Memory B cell (primary cell): Measurements from ENCODE around the gene VGLL4.

Experiments
- ATAC-seq: fragments of 150-1000 bp; cut with Tn5 transposase; 2 replicates; pipeline ENCODE4 v1.10.0; 2021; ENCODE audit warnings: low read depth, mild to moderate bottlenecking, moderate library complexity
- DNase-seq, 2 donors: peaks; one replicate each; pipeline ENCODE4 v3.0.0; 2022; ENCODE audit warnings: low spot score in 2 of 2
- H3K27ac Mint-ChIP-seq: one replicate; pipeline ENCODE4 v1.8.0; 2022; ENCODE audit warnings: mild to moderate bottlenecking, moderate library complexity, mixed read lengths
- H3K27me3 Mint-ChIP-seq: one replicate; pipeline ENCODE4 v1.8.0; 2022; ENCODE audit warnings: mixed read lengths
- H3K36me3 Mint-ChIP-seq: one replicate; pipeline ENCODE4 v1.8.0; 2022; ENCODE audit warnings: mild to moderate bottlenecking, mixed read lengths
- H3K4me1 Mint-ChIP-seq: one replicate; pipeline ENCODE4 v1.8.0; 2022; ENCODE audit warnings: mixed read lengths
- H3K4me3 Mint-ChIP-seq: one replicate; pipeline ENCODE4 v1.8.0; 2022; ENCODE audit warnings: mild to moderate bottlenecking, moderate library complexity, mixed read lengths
- H3K9me3 Mint-ChIP-seq: one replicate; pipeline ENCODE4 v1.8.0; 2022; ENCODE audit warnings: mixed read lengths

The VGLL4 gene

DNA sequence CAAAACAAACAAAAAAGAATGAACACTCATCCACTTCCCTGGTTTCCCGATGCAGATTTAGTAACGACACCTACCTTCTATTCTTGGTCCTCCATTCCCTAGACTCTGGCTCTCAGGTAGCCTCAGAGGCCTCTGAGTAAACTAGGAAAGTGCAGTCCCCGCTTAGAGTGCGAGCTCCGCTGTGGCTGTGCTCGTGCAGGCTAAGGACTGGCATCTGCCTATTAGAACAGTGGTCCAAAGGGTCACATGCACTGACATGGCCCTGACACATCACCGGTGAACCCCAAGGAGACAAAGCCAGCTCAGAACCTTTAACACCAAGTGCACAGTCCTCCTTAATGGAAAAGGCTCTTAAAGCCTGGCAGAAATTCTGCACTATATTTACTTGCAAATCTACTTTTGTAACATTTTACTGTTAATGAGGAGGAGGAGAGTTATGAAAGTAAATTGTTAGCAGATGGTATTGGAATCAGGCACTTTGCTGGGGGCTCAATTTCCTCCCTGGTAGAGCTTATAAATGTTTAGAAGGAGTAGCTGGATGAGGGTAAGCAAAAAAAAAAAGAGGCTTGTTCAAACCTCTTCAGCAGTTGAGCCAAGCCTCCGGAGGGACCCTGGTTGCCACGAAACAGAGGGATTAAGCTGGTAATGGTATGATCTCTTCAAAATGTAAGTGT, 31.1 kb downstream of the VGLL4 start:
- Mint-ChIP-seq H3K27me3 (no peaks in the 10 kb centered on the region), H3K27ac (no peak overlapping the region), H3K4me1 (peaks cover 27% of the 10 kb centered on the region), H3K36me3 (no peaks in the 10 kb centered on the region), H3K4me3 (no peak overlapping the region), H3K9me3 (no peaks in the 10 kb centered on the region)
- DNase-seq (no peak), ATAC-seq (no peak)

DNA sequence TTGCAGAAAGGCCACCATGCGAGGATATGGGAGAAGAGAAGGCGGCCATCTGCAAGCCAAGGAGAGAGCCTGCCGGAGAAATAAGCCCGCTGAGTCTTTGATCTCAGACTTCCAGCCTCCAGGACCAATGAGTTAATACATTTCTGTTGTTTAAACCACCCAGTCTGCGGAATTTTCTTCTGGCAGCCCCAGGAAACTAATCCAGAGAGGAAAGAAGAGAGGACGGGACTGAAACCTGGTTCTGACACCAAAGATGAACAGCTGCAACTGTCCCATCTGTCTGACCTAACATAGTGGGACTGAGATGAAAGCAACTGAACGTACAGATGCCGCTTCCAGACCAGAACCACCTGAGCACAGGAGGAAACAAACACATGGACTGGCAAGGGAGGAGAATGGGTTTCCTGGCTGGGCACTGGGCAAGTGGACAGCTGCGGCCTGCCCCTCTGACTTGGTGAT, 32.3 kb downstream of the VGLL4 start:
- DNase-seq, result no peak
- Mint-ChIP-seq H3K27ac (no peak overlapping the region), H3K36me3 (peaks cover 2% of the 10 kb centered on the region), H3K4me1 (peaks cover 22% of the 10 kb centered on the region), H3K4me3 (no peak overlapping the region), H3K9me3 (no peaks in the 10 kb centered on the region), H3K27me3 (no peaks in the 10 kb centered on the region)
- ATAC-seq, result no peak

- H3K36me3 Mint-ChIP-seq, result peaks cover 4% of the 10 kb centered on the region
- H3K27me3 Mint-ChIP-seq, result no peaks in the 10 kb centered on the region
- ATAC-seq, result no peak
- no peaks in the 10 kb centered on the region for H3K9me3 Mint-ChIP-seq
- no peak for DNase-seq
- H3K4me1 Mint-ChIP-seq, result peaks cover 23% of the 10 kb centered on the region
- peak overlapping the region; percentile 19 for H3K27ac Mint-ChIP-seq
- H3K4me3 Mint-ChIP-seq, result no peak overlapping the region
Observed at GRCh38 chr3:11610700-11611275, 32.9 kb downstream of the VGLL4 start.

GRCh38 chr3:11610044-11610671, 33.6 kb downstream of the VGLL4 start:
- H3K9me3 Mint-ChIP-seq, result no peaks in the 10 kb centered on the region
- no peak for ATAC-seq

DNA sequence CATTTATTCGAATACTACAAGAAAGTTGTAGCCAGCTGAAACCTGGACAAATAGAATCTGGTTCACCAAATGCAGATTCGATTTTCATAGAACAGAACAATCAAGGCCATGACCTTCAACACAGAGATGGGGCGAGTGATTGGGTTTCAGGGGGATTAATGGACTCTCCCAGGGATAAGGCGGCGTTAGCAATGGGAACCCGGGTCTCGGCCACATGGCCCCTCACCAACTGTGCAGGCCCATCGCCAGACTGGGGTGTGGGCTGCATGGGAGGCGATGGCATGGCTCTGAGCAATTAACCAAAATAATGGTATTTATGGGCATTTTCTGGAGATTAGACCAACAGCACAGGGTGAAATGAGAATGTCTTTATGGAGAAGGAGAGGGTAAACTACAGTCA, 34.2 kb downstream of the VGLL4 start:
- no peak for ATAC-seq
- Mint-ChIP-seq H3K27ac (peak overlapping the region; percentile 28), H3K4me1 (peaks cover 28% of the 10 kb centered on the region), H3K4me3 (no peak overlapping the region), H3K36me3 (peaks cover 8% of the 10 kb centered on the region), H3K9me3 (no peaks in the 10 kb centered on the region), H3K27me3 (no peaks in the 10 kb centered on the region)
- no peak for DNase-seq

More at GRCh38 chr3:11610044-11610671, 33.6 kb downstream of the VGLL4 start:
- peaks cover 28% of the 10 kb centered on the region for H3K4me1 Mint-ChIP-seq
- H3K27me3 Mint-ChIP-seq, result no peaks in the 10 kb centered on the region
- H3K27ac Mint-ChIP-seq, result peak overlapping the region; percentile 19
- no peak overlapping the region for H3K4me3 Mint-ChIP-seq
- DNase-seq, result no peak
- H3K36me3 Mint-ChIP-seq, result peaks cover 8% of the 10 kb centered on the region

GRCh38 chr3:11607816-11608215, 35.9 kb downstream of the VGLL4 start:
- Mint-ChIP-seq H3K36me3 (peaks cover 8% of the 10 kb centered on the region), H3K4me3 (no peak overlapping the region)

DNA sequence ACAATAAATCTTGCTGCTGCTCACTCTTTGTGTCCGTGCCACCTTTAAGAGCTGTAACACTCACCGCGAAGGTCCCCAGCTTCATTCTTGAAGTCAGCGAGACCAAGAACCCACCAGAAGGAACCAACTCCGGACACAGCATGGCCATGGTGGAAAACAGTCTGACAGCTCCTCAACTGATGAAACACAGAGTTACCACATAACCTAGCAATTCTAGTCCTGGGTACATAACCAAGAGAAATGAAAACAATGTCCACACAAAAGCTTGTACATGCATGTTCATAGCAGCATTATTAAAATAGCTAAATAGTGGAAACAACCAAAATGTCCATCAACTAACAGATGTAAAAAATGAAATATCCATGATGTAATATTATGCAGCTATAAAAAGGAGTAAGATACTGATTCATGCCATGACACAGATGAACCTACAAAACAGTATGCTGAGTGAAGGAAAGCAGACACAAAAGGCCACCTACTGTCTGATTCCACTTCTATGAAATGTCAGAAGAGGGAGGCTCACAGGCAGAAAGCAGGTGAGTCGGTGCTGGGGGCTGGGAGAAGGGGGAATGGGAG, 36.8 kb downstream of the VGLL4 start:
- Mint-ChIP-seq H3K36me3 (peaks cover 8% of the 10 kb centered on the region), H3K9me3 (no peaks in the 10 kb centered on the region), H3K4me3 (no peak overlapping the region), H3K27me3 (no peaks in the 10 kb centered on the region), H3K27ac (peak overlapping the region; percentile 46), H3K4me1 (peaks cover 32% of the 10 kb centered on the region)
- ATAC-seq, result no peak
- DNase-seq, result no peak

More at GRCh38 chr3:11607816-11608215, 35.9 kb downstream of the VGLL4 start:
- DNase-seq (no peak), ATAC-seq (no peak)
- Mint-ChIP-seq H3K27me3 (no peaks in the 10 kb centered on the region), H3K9me3 (no peaks in the 10 kb centered on the region), H3K4me1 (peaks cover 30% of the 10 kb centered on the region), H3K27ac (peak overlapping the region; percentile 46)

GRCh38 chr3:11606090-11606784, 37.5 kb downstream of the VGLL4 start:
- H3K4me1 Mint-ChIP-seq, result peaks cover 38% of the 10 kb centered on the region
- peaks cover 8% of the 10 kb centered on the region for H3K36me3 Mint-ChIP-seq
- no peaks in the 10 kb centered on the region for H3K9me3 Mint-ChIP-seq
- ATAC-seq, result no peak
- no peak overlapping the region for H3K4me3 Mint-ChIP-seq
- H3K27ac Mint-ChIP-seq, result peak overlapping the region; percentile 46
- DNase-seq, result no peak
- H3K27me3 Mint-ChIP-seq, result no peaks in the 10 kb centered on the region

GRCh38 chr3:11605398-11605797, 38.3 kb downstream of the VGLL4 start:
- H3K36me3 Mint-ChIP-seq, result peaks cover 8% of the 10 kb centered on the region

DNA sequence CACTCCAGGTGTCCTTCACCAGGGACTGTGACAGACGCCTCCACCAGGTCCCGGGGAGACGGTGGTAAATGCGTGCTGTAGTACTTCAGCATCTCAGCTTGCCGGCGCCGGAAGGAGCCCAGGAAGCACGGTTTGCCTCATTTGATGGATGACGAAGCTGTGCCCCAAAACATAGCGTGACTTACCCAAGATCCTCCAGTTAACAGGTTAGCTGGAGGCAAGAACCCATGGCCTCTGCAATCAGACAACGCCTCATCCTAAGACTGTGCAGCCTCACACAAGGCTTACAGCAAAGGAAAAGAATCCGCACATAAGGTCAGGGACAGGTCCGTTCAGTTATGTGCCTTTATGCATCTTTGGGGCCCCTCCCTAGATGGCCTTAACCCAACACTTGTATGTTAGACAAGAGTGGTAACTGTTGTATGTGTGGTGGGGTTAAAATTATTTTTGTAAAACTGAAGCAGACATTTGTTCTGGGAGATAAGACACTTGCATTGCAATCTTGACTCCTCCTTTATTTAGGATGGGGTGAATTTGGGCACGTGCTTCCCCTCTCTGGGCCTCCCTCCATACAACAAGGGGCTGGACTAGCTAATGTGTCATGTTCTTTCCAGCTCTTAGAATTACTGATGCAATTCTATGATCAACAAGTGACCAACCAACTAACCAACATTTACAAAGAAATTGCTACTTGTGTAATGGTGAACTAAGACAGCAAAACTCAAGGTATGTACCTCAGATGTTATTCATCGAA, 39.4 kb downstream of the VGLL4 start:
- H3K36me3 Mint-ChIP-seq, result peaks cover 8% of the 10 kb centered on the region
- no peaks in the 10 kb centered on the region for H3K9me3 Mint-ChIP-seq
- peak overlapping the region; percentile 95 for H3K27ac Mint-ChIP-seq
- H3K4me1 Mint-ChIP-seq, result peaks cover 34% of the 10 kb centered on the region
- no peak for DNase-seq
- no peak overlapping the region for H3K4me3 Mint-ChIP-seq
- H3K27me3 Mint-ChIP-seq, result no peaks in the 10 kb centered on the region
- ATAC-seq, result no peak

More at GRCh38 chr3:11605398-11605797, 38.3 kb downstream of the VGLL4 start:
- ATAC-seq, result no peak
- DNase-seq, result no peak
- Mint-ChIP-seq H3K9me3 (no peaks in the 10 kb centered on the region), H3K27ac (peak overlapping the region; percentile 46), H3K4me1 (peaks cover 41% of the 10 kb centered on the region), H3K4me3 (no peak overlapping the region), H3K27me3 (no peaks in the 10 kb centered on the region)

GRCh38 chr3:11603628-11604027, 40.1 kb downstream of the VGLL4 start:
- H3K27me3 Mint-ChIP-seq, result no peaks in the 10 kb centered on the region
- H3K27ac Mint-ChIP-seq, result peak overlapping the region; percentile 95
- no peak overlapping the region for H3K4me3 Mint-ChIP-seq
- H3K36me3 Mint-ChIP-seq, result peaks cover 12% of the 10 kb centered on the region
- ATAC-seq, result no peak
- peaks cover 35% of the 10 kb centered on the region for H3K4me1 Mint-ChIP-seq
- no peaks in the 10 kb centered on the region for H3K9me3 Mint-ChIP-seq
- DNase-seq, result no peak

GRCh38 chr3:11602886-11603527, 40.7 kb downstream of the VGLL4 start:
- Mint-ChIP-seq H3K4me3 (no peak overlapping the region), H3K4me1 (peaks cover 39% of the 10 kb centered on the region)

More at GRCh38 chr3:11602886-11603527, 40.7 kb downstream of the VGLL4 start:
- H3K9me3 Mint-ChIP-seq, result no peaks in the 10 kb centered on the region
- no peak for DNase-seq
- no peak for ATAC-seq
- H3K27me3 Mint-ChIP-seq, result no peaks in the 10 kb centered on the region
- peaks cover 15% of the 10 kb centered on the region for H3K36me3 Mint-ChIP-seq
- H3K27ac Mint-ChIP-seq, result peak overlapping the region; percentile 95
